GM19238 (cell line): ENCODE results near the gene PPP4R2.
A peak's percentile ranks its signal among the peaks of the same experiment; 100 is the strongest.

ENCODE experiments used
- DNase-seq: peaks from one replicate; pipeline ENCODE4 v3.0.0; 2011; ENCODE audit warnings: low spot score; ENCODE audit not compliant: insufficient read length

PPP4R2 gene

DNA sequence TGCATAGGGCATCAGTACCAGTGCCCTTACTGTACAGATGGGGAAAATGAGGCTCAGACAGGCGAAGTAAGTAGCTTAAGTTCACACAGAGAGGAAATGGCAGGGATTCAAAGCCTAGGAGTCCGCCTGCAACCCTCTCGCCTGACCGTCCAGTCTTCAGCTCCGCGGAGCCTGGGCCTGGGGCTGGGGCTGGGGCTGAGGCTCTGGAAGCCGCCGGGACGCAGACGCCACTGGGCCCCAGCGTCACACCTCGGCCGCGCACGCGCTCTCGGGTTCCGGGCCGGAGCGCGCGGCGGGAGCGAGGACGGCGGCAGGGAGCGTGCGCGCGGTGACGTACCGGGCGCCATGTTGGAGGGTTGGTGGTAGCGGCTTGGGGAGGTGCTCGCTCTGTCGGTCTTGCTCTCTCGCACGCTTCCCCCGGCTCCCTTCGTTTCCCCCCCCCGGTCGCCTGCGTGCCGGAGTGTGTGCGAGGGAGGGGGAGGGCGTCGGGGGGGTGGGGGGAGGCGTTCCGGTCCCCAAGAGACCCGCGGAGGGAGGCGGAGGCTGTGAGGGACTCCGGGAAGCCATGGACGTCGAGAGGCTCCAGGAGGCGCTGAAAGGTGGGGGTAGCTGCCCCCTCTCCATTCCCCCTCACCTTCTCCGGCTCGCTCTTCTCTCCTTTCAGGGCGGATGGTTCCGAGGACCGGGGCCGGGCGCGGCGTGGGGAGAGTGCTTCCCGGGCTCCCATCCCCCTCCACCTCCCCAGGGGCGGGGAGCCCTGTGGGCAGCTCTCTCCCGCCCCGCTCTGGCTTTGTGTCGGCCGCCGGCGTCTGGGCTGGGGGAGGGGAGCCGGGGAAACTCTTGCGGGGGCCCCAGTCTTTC, at the start of gene PPP4R2:
Gene PPP4R2 (plus strand): TSS at position 339 of the 861 bp plus-strand sequence. CDS start 227 bp downstream, at position 566.
- DNase-seq, result peak; percentile 73

DNA sequence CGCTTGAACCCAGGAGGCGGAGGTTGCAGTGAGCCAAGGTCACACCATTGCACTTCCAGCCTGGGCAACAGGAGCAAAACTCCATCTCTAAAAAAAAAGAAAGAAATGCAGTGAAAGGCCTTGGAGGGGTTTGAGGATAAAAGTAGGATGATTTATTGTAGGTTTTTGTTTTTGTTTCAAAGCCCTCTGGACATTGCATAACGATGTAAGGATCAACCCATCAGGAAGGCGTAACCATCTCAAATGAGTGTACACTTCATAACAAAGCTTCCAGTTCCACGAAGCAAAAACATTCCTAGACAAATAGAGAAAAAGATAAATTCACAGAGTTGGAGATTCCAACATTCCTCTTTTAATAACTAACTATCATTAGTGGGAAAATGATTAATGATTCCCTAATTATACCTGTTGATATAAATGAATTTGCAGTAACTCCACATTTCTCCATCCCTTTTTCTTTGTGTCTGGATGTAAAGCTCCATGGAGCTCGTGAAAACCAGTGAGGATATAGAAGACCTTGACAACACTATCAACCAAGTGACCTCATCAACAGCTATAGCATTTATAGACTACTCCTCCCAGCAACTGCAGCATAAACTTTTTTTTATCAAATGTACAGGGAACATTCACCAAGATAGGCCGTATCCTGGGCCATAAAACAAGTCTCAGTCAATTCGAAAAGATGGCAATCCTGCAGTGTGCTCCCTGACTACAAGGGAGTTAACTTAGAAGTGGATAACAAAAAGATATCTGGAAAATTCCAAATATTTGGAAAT, 48.7 kb upstream of the PPP4R2 start:
- no peak for DNase-seq

GRCh38 chr3:72949016-72949415, 47.6 kb upstream of the PPP4R2 start:
- no peak for DNase-seq

DNA sequence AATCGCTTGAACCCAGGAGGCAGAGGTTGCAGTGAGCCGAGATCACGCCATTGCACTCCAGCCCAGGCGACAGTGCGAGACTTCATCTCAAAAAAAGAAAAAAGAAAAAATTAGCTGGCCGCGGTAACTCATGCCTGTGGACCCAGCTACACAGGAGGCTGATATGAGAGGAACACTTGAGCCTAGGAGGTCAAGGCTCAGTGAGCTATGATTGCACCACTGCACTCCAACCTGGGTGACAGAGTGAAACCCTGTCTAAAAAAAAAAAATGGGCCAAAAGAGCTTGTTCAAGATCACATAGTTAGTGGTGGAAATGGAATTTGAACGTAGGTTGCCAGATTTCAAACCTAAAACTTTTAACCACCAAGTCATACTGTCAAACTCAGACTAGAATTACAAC, 46.2 kb upstream of the PPP4R2 start:
- DNase-seq, result no peak

DNA sequence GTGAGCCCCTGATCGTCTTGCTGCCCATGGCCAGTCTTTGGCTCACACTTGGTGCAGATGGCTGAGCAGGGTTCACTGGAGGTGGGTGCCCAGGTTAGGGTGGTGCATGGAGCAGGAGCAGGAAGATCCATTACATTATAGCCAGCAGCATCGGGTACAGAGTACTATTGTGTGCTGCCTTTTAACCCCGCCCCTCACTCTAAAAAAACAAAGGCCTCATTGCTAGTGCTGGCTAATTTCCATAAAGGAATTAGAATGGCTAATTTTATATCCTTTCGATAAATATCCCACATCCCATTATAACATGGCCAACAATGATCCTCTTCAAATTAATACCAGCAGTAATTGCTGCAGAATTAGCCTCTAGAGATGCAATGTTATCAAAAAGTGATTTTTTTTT, 45.8 kb upstream of the PPP4R2 start:
- DNase-seq, result no peak

DNA sequence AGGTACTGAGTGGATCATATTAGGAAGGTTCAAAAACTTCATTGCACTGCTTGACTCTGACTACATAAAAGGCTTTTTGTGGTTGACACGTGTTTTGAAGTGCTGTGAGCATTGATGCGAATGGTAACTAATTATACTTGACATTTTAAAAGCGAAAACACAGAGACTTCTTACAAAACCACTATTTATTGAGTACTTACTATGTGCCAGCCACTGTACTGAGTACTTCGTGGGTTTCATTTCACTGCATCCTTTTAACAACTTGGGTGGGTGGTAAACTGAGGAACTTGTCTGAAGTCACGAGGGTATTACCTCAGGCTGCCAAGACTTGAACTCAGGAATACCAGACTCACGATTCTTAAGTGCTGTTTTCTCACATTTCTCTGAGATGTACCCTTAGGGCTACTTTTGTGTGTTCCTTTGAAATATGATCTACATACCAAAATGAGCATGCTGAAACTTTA, 45.3 kb upstream of the PPP4R2 start:
- DNase-seq, result no peak

DNA sequence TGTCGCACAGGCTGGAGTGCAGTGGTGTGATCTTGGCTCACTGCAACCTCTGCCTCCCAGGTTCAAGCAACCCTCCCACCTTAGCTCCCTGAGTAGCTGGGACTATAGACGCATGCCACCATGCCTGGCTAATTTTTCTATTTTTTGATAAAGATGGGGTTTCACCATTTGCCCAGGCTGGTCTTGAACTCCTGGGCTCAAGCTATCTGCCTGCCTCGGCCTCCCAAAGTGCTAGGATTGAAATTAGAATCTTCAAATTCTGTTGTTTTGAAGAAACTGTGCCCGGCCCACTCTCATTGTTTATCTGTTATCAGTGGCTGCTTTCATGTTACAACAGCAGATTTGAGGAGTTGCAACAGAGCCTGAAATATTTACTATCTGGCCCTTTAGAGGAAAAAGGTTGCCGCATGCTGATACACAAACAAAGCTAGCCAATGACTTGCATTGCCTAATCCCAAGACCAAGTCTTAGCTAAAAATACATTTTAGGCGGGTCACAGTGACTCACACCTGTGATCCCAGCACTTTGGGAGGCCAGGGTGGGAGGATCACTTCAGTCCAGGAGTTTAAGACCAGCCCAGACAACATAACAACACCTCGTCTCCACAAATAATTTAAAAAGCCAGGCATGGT, 43.2 kb upstream of the PPP4R2 start:
- DNase-seq, result no peak

- DNase-seq, result no peak
Measured at GRCh38 chr3:72957297-72957696, 39.3 kb upstream of the PPP4R2 start.

- no peak for DNase-seq
Measured at GRCh38 chr3:72959336-72959735, 37.3 kb upstream of the PPP4R2 start.

GRCh38 chr3:72960812-72961518, 35.6 kb upstream of the PPP4R2 start:
- no peak for DNase-seq

DNA sequence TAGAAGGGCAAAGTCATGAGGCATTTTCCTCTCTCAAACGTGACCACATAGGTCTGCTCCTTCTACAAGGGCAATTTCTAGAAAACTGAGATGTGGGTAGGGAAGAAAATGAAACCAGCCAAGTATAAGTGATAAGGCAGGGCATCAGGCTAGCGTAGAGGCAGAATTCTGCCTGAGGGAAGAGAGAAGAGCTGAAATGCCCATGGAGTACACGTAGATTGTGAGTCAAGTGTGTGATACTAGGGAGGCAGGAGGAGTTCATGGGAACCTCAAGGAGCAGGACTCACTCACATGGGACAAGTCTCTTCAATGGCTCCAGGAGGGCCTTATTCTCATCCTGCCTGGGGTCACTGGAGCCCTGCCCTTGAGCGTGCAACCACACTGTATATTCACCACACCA, 34.9 kb upstream of the PPP4R2 start:
- DNase-seq, result no peak

GRCh38 chr3:72962317-72962716, 34.3 kb upstream of the PPP4R2 start:
- DNase-seq, result no peak

DNA sequence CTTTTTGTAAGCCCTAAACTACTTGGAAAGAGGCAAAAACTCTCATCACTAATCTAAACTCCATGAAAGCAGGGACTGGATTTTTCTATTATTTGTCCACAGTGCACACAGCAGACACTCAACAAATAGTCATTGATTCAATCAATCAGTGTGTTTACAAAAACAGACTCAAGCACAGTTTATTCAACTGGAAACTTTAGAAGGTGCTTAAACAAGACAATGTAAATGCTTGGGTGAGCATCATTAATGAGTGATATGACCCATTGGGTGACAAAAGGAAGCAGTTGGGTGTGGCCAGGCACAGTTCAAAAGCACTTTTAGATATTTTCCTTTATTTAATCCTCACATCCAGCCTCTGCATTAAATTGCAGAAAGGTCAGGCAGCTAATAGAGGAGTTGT, 32.0 kb upstream of the PPP4R2 start:
- DNase-seq, result no peak

DNA sequence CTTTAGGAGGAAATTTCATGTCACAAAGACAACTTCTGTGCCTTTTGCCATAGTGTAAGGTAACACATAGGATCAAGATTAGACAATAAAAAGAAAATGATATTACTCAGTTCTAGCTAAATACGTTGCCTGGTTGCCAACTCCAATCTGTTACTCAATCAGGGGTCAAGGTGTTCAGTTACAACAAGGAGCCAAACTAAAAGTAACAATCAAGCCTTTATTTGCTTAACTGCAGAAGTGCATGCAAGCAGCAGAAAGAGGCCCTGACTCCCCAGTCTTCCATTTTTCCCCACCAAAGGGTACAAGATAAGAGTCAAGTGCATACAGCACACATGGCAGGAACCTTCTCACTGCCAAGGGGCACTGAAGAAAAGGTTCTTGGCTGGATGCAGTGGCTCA, 28.3 kb upstream of the PPP4R2 start:
- DNase-seq, result no peak

DNA sequence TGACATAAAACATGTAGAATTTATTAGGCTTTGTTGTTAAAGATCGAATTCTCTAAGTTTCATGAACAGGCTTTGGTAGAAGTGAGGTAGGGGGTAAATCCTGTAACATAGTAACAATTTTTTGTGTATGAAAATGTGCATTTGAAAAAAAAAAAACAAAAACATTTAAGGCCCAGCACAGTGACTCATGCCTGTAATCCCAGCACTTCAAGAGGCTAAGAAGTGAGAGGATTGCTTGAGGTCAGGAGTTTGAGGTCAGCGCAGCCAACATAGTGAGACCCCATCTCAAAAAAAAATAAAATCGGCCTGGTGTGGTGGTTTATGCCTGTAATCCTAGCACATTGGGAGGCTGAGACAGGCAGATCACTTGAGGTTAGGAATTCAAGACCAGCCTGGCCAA, 26.8 kb upstream of the PPP4R2 start:
- no peak for DNase-seq

- no peak for DNase-seq
Measured at GRCh38 chr3:72970942-72971341, 25.7 kb upstream of the PPP4R2 start.

GRCh38 chr3:72972706-72973030, 23.9 kb upstream of the PPP4R2 start:
- no peak for DNase-seq

DNA sequence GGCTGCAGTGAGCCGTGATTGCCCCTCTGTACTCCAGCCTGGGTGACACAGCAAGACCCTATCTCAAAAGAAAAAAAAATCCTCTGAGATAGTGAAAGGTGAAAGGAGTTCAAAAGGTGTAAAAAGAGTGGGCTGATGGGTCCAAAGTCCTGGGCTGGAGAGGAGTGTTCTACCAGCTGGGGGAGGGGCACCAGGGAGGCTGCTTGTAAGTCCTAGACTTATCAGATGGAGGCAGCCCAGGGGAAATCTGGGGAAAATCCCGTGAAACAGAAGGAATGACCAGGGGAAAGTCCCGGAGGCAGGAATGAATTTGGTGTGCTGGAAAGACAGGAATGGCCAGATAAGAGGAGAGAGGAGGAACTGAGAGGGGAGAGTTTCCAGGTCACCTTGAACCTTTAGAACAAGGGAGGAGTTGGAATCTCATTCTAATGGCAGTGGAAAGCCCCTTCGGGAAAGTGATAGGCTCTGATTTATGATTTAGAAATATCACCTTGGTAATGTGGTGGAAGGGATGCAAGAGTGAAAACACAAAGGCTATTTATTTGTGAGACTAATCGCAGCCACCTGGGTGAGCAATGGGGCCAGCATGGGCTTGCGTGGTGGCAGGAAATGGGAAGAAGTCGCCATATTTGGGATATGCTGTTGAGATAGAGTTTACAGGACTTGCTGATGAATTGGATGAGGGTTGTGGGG, 23.4 kb upstream of the PPP4R2 start:
- DNase-seq, result no peak

GRCh38 chr3:72973786-72974185, 22.8 kb upstream of the PPP4R2 start:
- no peak for DNase-seq

- DNase-seq, result no peak
Measured at GRCh38 chr3:72974956-72975355, 21.7 kb upstream of the PPP4R2 start.

GRCh38 chr3:72976281-72976741, 20.3 kb upstream of the PPP4R2 start:
- DNase-seq, result no peak
